Brain microvascular endothelial cell (primary cell): ENCODE data around the gene CFAP20.
"Not testable (repeated sequence)": the region's sequence is repeated elsewhere in the genome, so short reads cannot be mapped to it uniquely, and the experiment has no call there.

Source experiments
- DNase-seq: peaks from one replicate; pipeline ENCODE4 v3.0.0-alpha.2; 2020
- H3K27ac ChIP-seq: fragments of 250-450 bp; sonication (Bioruptor Pico); 2 replicates; pipeline ENCODE4 v1.5.1; 2020; ENCODE audit warnings: mild to moderate bottlenecking, moderate library complexity
- H3K27me3 ChIP-seq: fragments of 250-450 bp; sonication (Bioruptor Pico); replicated peaks from 2 replicates; pipeline ENCODE4 v1.5.1; 2020; ENCODE audit warnings: mild to moderate bottlenecking
- H3K36me3 ChIP-seq: fragments of 250-450 bp; sonication (Bioruptor Pico); replicated peaks from 2 replicates; pipeline ENCODE4 v1.5.1; 2020; ENCODE audit warnings: mild to moderate bottlenecking
- H3K4me3 ChIP-seq: 2 replicates; pipeline ENCODE4 v1.5.1; 2011; ENCODE audit warnings: low read depth, mild to moderate bottlenecking, control low read depth, low read length, moderate library complexity
- CTCF ChIP-seq: IDR thresholded peaks from 2 replicates; pipeline ENCODE4 v1.5.1; 2011; ENCODE audit warnings: low read depth, mild to moderate bottlenecking, moderate library complexity, low read length, control low read depth, inconsistent platforms; ENCODE audit errors: missing control alignments
- in situ Hi-C: cut with HindIII; loops from 2 replicates; pipeline ENCODE4 v1.10.0; 2017; ENCODE audit warnings: low sequenced_read_pairs, low pct_ligation_motif_present

CFAP20 gene

GRCh38 chr16:58102665-58103392 lies 26.4 kb downstream of the CFAP20 start:
- no peaks in the 10 kb centered on the region for H3K27me3 ChIP-seq
- TF ChIP-seq CTCF = no peak
- no peak for DNase-seq
- H3K27ac ChIP-seq = no peak overlapping the region
- no peaks in the 10 kb centered on the region for H3K36me3 ChIP-seq
- in situ Hi-C loops = no loop called here
- H3K4me3 ChIP-seq = no peak overlapping the region

- no peak for DNase-seq
- in situ Hi-C loops = no loop called here
- Histone ChIP-seq H3K4me3 (no peak overlapping the region), H3K36me3 (no peaks in the 10 kb centered on the region), H3K27ac (no peak overlapping the region), H3K27me3 (no peaks in the 10 kb centered on the region)
- no peak for TF ChIP-seq CTCF
Measured at GRCh38 chr16:58099956-58100300, 29.3 kb downstream of the CFAP20 start.

GRCh38 chr16:58099097-58099955 lies 29.9 kb downstream of the CFAP20 start:
- no peak for DNase-seq
- H3K27ac ChIP-seq = no peak overlapping the region
- in situ Hi-C loops = no loop called here
- H3K27me3 ChIP-seq = no peaks in the 10 kb centered on the region
- no peaks in the 10 kb centered on the region for H3K36me3 ChIP-seq
- no peak for TF ChIP-seq CTCF
- H3K4me3 ChIP-seq = no peak overlapping the region

- TF ChIP-seq CTCF = no peak
- in situ Hi-C loops = no loop called here
- no peak overlapping the region for H3K27ac ChIP-seq
- H3K4me3 ChIP-seq = no peak overlapping the region
- no peaks in the 10 kb centered on the region for H3K36me3 ChIP-seq
- DNase-seq = peak; percentile 16
- H3K27me3 ChIP-seq = no peaks in the 10 kb centered on the region
Measured at GRCh38 chr16:58098207-58099096, 30.7 kb downstream of the CFAP20 start.

- H3K4me3 ChIP-seq = no peak overlapping the region
- H3K36me3 ChIP-seq = no peaks in the 10 kb centered on the region
- TF ChIP-seq CTCF = no peak
- no peak overlapping the region for H3K27ac ChIP-seq
- no peak for DNase-seq
- H3K27me3 ChIP-seq = no peaks in the 10 kb centered on the region
- in situ Hi-C loops = no loop called here
Measured at GRCh38 chr16:58096249-58096648, 32.9 kb downstream of the CFAP20 start.

- H3K36me3 ChIP-seq, in situ Hi-C loops, H3K27me3 ChIP-seq, H3K27ac ChIP-seq, DNase-seq, H3K4me3 ChIP-seq: not testable (repeated sequence)
Measured at GRCh38 chr16:58095575-58095960, 33.6 kb downstream of the CFAP20 start.
